AG04449 (cell line): ENCODE measurements around the gene LYSMD1.
A peak's percentile ranks its signal among the peaks of the same experiment; 100 is the strongest.

Source experiments
- CTCF ChIA-PET: fragments of 350-600 bp; formaldehyde crosslinking; extraction: SDS; loops from one replicate; lab custom pipeline; 2021; ENCODE audit warnings: antibody characterized with exemption; lab: Yijun Ruan, JAX
- POLR2A ChIA-PET: fragments of 400-600, 350-600 bp; formaldehyde crosslinking; extraction: SDS; loops from one replicate; lab custom pipeline; 2020; ENCODE audit warnings: antibody characterized with exemption, inconsistent platforms; lab: Yijun Ruan, JAX
- DNase-seq: peaks from one replicate; pipeline ENCODE4 v3.0.0-alpha.2; 2010; ENCODE audit warnings: low read depth, low spot score
- H3K4me3 ChIP-seq: 2 replicates; pipeline ENCODE4 v1.5.1; 2011; ENCODE audit warnings: low read depth, mild to moderate bottlenecking, control low read depth, low read length
- CTCF ChIP-seq: IDR thresholded peaks from one replicate; pipeline ENCODE4 v1.5.1; 2011; ENCODE audit warnings: mild to moderate bottlenecking, moderate library complexity, low read length, control low read depth, inconsistent platforms; ENCODE audit not compliant: insufficient read depth; ENCODE audit errors: missing control alignments

Gene LYSMD1

GRCh38 chr1:151156515-151156819 lies 9.2 kb downstream of the LYSMD1 start, which contains the start of gene TNFAIP8L2:
TNFAIP8L2 (plus strand) TSS chr1:151156649; CDS start chr1:151158698, 2,049 bp downstream.
- ChIA-PET POLR2A (no interaction called here), CTCF (interaction anchor here (0.6 to 19.8 kb wide), 11 partner anchors 9 to 132 kb away, joined by 3 to 412 read pairs (median 6); partner anchors contain the start of genes C1orf56, LYSMD1 and SCNM1)
- no peak within 1 kb of the TSS for H3K4me3 ChIP-seq
- DNase-seq: no peak
- no peak for TF ChIP-seq CTCF

GRCh38 chr1:151147665-151148064 lies 18.0 kb downstream of the LYSMD1 start:
- ChIA-PET POLR2A (interaction anchor here (1.2 kb wide), 1 partner anchor 17 kb away, joined by 3 read pairs; no protein-coding TSS in a partner anchor), CTCF (interaction anchor here (2.5 kb wide), 1 partner anchor 47 kb away, joined by 16 read pairs; no protein-coding TSS in a partner anchor)
- no peak for TF ChIP-seq CTCF
- no peak overlapping the region for H3K4me3 ChIP-seq
- DNase-seq: no peak

GRCh38 chr1:151147132-151147503 lies 18.6 kb downstream of the LYSMD1 start:
- ChIA-PET POLR2A (interaction anchor here (1.2 kb wide), 1 partner anchor 18 kb away, joined by 3 read pairs; no protein-coding TSS in a partner anchor), CTCF (interaction anchor here (0.7 to 2.5 kb wide), 2 partner anchors 16 to 47 kb away, joined by 3 to 16 read pairs; no protein-coding TSS in a partner anchor)
- DNase-seq: no peak
- H3K4me3 ChIP-seq: peak overlapping the region; percentile 80
- no peak for TF ChIP-seq CTCF

GRCh38 chr1:151146412-151147131 lies 19.1 kb downstream of the LYSMD1 start, which contains the start of gene SEMA6C:
SEMA6C (minus strand) TSS chr1:151146631; CDS start chr1:151142621, 4,010 bp downstream.
- no peak for TF ChIP-seq CTCF
- DNase-seq: peak; percentile 29
- CTCF ChIA-PET: interaction anchor here (0.7 to 1.9 kb wide), 3 partner anchors 12 to 16 kb away, joined by 3 to 5 read pairs (median 3); no protein-coding TSS in a partner anchor
- H3K4me3 ChIP-seq: peak within 1 kb of the TSS; percentile 80
- POLR2A ChIA-PET: interaction anchor here (1.2 kb wide), 1 partner anchor 18 kb away, joined by 3 read pairs; no protein-coding TSS in a partner anchor

GRCh38 chr1:151146072-151146411 lies 19.7 kb downstream of the LYSMD1 start:
- DNase-seq: no peak
- CTCF ChIA-PET: interaction anchor here (1.5 to 1.9 kb wide), 2 partner anchors 12 to 15 kb away, joined by 3 to 5 read pairs; no protein-coding TSS in a partner anchor
- POLR2A ChIA-PET: no interaction called here
- no peak for TF ChIP-seq CTCF
- H3K4me3 ChIP-seq: peak overlapping the region; percentile 80
